ENCODE measurements around the gene WHRN. TPM values are rescaled to one million over a fixed set of nuclear protein-coding genes. Genes with fewer than 3 reads are reported as not detected.

Gene WHRN
- total and polyA plus RNA-seq, 2 experiments from 2014 or later = 8.3 to 8.9 TPM

DNA sequence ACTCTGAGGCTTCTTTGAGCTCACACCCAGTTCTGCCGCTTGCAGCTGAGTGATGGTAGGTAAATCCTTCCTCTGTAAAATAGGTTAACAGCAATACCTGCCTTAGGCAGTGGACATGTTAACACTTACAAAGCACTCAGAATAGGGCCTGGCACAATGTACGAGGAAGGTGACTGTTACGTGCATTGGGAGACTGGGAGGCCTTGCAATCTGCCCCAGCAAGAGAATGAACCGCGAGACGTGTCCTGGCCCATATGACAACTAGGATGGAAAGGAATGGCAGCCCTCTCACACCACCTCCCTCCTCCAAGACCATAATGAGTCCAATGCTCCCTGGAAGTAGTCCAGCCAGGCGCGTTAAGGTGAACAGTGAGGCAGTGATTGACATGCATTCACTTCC lies 94.4 kb downstream of the WHRN start:
- Histone ChIP-seq H2AFZ (no peak overlapping the region), H3K9me2 (ENCODE audit: insufficient read depth) (no peaks in the 10 kb centered on the region), H3K79me2 (replicated peaks; ENCODE audit: insufficient read depth) (no peaks in the 10 kb centered on the region), H3K4me2 (no peak overlapping the region), H3K36me3 (ENCODE audit: insufficient read depth) (no peaks in the 10 kb centered on the region), H3K4me3 (no peak overlapping the region), H3K27me3 (ENCODE audit: insufficient read depth) (no peaks in the 10 kb centered on the region), H3F3A (replicated peaks; ENCODE audit: low read depth) (no peaks in the 10 kb centered on the region), H3K4me1 (ENCODE audit: insufficient read depth) (peaks cover 20% of the 10 kb centered on the region; the same call in 1 of the 2 replicates), H4K20me1 (replicated peaks; ENCODE audit: insufficient read depth) (no peaks in the 10 kb centered on the region), H3K27ac (ENCODE audit: low read depth) (no peak overlapping the region)
- peaks cover 45% of the 10 kb centered on the region for H3K4me1 Mint-ChIP-seq
- H3K27ac Mint-ChIP-seq = no peak overlapping the region
- no peaks in the 10 kb centered on the region for H3K36me3 Mint-ChIP-seq (ENCODE audit: low read depth)
- no peak for TF ChIP-seq STAT1 (IDR thresholded peaks at IDR 0.05; ENCODE audit: unreplicated experiment)
- no peak for TF ChIP-seq CREB1 (CRISPR knock-in tag; IDR thresholded peaks at IDR 0.05; ENCODE audit: low read depth)
- TF ChIP-seq, protein P1, sequence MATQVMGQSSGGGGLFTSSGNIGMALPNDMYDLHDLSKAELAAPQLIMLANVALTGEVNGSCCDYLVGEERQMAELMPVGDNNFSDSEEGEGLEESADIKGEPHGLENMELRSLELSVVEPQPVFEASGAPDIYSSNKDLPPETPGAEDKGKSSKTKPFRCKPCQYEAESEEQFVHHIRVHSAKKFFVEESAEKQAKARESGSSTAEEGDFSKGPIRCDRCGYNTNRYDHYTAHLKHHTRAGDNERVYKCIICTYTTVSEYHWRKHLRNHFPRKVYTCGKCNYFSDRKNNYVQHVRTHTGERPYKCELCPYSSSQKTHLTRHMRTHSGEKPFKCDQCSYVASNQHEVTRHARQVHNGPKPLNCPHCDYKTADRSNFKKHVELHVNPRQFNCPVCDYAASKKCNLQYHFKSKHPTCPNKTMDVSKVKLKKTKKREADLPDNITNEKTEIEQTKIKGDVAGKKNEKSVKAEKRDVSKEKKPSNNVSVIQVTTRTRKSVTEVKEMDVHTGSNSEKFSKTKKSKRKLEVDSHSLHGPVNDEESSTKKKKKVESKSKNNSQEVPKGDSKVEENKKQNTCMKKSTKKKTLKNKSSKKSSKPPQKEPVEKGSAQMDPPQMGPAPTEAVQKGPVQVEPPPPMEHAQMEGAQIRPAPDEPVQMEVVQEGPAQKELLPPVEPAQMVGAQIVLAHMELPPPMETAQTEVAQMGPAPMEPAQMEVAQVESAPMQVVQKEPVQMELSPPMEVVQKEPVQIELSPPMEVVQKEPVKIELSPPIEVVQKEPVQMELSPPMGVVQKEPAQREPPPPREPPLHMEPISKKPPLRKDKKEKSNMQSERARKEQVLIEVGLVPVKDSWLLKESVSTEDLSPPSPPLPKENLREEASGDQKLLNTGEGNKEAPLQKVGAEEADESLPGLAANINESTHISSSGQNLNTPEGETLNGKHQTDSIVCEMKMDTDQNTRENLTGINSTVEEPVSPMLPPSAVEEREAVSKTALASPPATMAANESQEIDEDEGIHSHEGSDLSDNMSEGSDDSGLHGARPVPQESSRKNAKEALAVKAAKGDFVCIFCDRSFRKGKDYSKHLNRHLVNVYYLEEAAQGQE (IDR thresholded peaks at IDR 0.05; ENCODE audit: unreplicated experiment) = no peak
- TF ChIP-seq ZNF114 (CRISPR knock-in tag; IDR thresholded peaks at IDR 0.05) = no peak
- TF ChIP-seq, protein P2, sequence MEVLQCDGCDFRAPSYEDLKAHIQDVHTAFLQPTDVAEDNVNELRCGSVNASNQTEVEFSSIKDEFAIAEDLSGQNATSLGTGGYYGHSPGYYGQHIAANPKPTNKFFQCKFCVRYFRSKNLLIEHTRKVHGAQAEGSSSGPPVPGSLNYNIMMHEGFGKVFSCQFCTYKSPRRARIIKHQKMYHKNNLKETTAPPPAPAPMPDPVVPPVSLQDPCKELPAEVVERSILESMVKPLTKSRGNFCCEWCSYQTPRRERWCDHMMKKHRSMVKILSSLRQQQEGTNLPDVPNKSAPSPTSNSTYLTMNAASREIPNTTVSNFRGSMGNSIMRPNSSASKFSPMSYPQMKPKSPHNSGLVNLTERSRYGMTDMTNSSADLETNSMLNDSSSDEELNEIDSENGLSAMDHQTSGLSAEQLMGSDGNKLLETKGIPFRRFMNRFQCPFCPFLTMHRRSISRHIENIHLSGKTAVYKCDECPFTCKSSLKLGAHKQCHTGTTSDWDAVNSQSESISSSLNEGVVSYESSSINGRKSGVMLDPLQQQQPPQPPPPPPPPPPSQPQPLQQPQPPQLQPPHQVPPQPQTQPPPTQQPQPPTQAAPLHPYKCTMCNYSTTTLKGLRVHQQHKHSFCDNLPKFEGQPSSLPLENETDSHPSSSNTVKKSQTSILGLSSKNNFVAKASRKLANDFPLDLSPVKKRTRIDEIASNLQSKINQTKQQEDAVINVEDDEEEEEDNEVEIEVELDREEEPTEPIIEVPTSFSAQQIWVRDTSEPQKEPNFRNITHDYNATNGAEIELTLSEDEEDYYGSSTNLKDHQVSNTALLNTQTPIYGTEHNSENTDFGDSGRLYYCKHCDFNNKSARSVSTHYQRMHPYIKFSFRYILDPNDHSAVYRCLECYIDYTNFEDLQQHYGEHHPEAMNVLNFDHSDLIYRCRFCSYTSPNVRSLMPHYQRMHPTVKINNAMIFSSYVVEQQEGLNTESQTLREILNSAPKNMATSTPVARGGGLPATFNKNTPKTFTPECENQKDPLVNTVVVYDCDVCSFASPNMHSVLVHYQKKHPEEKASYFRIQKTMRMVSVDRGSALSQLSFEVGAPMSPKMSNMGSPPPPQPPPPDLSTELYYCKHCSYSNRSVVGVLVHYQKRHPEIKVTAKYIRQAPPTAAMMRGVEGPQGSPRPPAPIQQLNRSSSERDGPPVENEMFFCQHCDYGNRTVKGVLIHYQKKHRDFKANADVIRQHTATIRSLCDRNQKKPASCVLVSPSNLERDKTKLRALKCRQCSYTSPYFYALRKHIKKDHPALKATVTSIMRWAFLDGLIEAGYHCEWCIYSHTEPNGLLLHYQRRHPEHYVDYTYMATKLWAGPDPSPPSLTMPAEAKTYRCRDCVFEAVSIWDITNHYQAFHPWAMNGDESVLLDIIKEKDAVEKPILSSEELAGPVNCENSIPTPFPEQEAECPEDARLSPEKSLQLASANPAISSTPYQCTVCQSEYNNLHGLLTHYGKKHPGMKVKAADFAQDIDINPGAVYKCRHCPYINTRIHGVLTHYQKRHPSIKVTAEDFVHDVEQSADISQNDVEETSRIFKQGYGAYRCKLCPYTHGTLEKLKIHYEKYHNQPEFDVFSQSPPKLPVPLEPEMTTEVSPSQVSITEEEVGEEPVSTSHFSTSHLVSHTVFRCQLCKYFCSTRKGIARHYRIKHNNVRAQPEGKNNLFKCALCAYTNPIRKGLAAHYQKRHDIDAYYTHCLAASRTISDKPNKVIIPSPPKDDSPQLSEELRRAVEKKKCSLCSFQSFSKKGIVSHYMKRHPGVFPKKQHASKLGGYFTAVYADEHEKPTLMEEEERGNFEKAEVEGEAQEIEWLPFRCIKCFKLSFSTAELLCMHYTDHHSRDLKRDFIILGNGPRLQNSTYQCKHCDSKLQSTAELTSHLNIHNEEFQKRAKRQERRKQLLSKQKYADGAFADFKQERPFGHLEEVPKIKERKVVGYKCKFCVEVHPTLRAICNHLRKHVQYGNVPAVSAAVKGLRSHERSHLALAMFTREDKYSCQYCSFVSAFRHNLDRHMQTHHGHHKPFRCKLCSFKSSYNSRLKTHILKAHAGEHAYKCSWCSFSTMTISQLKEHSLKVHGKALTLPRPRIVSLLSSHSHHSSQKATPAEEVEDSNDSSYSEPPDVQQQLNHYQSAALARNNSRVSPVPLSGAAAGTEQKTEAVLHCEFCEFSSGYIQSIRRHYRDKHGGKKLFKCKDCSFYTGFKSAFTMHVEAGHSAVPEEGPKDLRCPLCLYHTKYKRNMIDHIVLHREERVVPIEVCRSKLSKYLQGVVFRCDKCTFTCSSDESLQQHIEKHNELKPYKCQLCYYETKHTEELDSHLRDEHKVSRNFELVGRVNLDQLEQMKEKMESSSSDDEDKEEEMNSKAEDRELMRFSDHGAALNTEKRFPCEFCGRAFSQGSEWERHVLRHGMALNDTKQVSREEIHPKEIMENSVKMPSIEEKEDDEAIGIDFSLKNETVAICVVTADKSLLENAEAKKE (CRISPR knock-in tag; IDR thresholded peaks at IDR 0.05) = no peak
- no peak for TF ChIP-seq POLR2AphosphoS5 (IDR thresholded peaks at IDR 0.05; ENCODE audit: low read depth)
- TF ChIP-seq, protein P3, sequence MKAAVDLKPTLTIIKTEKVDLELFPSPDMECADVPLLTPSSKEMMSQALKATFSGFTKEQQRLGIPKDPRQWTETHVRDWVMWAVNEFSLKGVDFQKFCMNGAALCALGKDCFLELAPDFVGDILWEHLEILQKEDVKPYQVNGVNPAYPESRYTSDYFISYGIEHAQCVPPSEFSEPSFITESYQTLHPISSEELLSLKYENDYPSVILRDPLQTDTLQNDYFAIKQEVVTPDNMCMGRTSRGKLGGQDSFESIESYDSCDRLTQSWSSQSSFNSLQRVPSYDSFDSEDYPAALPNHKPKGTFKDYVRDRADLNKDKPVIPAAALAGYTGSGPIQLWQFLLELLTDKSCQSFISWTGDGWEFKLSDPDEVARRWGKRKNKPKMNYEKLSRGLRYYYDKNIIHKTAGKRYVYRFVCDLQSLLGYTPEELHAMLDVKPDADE (IDR thresholded peaks at IDR 0.05) = no peak
- no peak for TF ChIP-seq NANOG (IDR thresholded peaks at IDR 0.05; ENCODE audit: borderline replicate concordance)
- no peak for TF ChIP-seq EZH2phosphoT487 (IDR thresholded peaks at IDR 0.05; ENCODE audit: unreplicated experiment)
- TF ChIP-seq, protein P4, sequence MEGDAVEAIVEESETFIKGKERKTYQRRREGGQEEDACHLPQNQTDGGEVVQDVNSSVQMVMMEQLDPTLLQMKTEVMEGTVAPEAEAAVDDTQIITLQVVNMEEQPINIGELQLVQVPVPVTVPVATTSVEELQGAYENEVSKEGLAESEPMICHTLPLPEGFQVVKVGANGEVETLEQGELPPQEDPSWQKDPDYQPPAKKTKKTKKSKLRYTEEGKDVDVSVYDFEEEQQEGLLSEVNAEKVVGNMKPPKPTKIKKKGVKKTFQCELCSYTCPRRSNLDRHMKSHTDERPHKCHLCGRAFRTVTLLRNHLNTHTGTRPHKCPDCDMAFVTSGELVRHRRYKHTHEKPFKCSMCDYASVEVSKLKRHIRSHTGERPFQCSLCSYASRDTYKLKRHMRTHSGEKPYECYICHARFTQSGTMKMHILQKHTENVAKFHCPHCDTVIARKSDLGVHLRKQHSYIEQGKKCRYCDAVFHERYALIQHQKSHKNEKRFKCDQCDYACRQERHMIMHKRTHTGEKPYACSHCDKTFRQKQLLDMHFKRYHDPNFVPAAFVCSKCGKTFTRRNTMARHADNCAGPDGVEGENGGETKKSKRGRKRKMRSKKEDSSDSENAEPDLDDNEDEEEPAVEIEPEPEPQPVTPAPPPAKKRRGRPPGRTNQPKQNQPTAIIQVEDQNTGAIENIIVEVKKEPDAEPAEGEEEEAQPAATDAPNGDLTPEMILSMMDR (conservative IDR thresholded peaks at IDR 0.05; ENCODE audit: low read depth in 2 of 2) = no peak
- TF ChIP-seq EZH2 (IDR thresholded peaks at IDR 0.05; ENCODE audit: low read depth, unreplicated experiment) = no peak
- TF ChIP-seq JUNB (IDR thresholded peaks at IDR 0.05; ENCODE audit: unreplicated experiment) = no peak
- no peak for TF ChIP-seq ZNF331 (CRISPR knock-in tag; IDR thresholded peaks at IDR 0.05; ENCODE audit: low read depth)
- ATAC-seq (no peak), DNase-seq (ENCODE audit: low spot score) (no peak)
- H3K27me3 Mint-ChIP-seq (ENCODE audit: insufficient read depth, low read depth, poor library complexity) = peaks cover 18% of the 10 kb centered on the region
- no peaks in the 10 kb centered on the region for H3K9me3 Mint-ChIP-seq
- no peak overlapping the region for H3K4me3 Mint-ChIP-seq

Data from GM23338 (cell line).